HG02970 (cell line): Measurements from ENCODE around the gene GABRB1.

Source experiments
- ATAC-seq: cut with Tn5 transposase; IDR thresholded peaks from one replicate; pipeline ENCODE4 v1.9.1; 2021; ENCODE audit warnings: mild to moderate bottlenecking, moderate library complexity, moderate number of reproducible peaks; ENCODE audit not compliant: unreplicated experiment, low FRiP score

The GABRB1 gene

DNA sequence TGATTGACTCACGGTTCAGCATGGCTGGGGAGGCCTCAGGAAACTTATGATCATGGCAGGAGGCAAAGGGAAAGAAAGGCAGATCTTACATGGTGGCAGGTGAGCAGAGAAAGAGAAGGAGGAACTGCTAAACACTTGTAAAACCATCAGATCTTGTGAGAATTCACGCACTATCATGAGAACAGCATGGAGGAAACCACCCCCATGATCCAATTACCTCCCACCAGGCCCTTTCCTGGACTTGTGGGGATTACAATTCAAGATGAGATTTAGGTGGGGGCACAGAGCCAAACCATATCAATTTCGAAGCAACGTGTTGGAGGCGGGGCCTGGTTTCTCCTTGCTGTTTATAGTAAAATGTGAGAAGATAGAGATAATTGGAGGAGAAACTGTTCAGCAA lies 167.4 kb downstream of the GABRB1 start:
- no peak for ATAC-seq

DNA sequence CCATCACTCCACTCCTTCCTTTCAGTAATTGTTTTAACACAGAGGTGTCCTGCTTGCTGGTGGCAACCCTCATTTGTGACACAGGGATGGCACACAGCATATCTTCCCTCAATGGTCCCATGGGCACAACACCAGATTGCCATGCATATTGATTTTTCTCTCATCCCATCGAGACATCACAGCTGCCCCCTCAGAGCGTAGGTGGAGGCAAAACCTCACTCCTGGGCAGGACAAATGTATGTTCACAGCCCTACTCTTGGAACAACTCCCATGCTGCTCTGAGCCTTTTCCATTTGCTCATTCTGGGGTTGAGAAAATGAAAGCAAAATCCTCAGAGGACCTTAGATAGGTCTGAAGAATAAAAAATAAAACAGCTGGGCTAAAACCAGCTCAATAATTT lies 172.2 kb downstream of the GABRB1 start:
- ATAC-seq: no peak

DNA sequence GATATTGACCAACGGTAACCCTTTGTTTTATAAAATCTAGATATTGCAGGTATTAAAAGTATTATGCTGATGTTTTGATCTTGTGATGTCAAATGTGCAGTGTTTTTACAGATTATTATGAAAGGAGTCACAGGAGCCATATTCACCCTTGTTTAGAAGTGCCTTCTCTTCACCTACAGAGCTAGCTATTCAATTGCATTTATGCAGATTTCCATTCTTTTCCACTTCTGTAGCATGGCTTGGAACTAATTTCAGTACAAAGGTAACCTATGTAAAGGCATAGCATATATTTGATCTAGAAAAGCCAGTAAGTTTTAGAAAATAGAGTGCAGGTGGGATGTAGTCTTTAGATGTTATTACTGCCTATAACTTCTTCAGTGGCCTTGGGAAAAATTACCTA lies 176.2 kb downstream of the GABRB1 start:
- no peak for ATAC-seq

DNA sequence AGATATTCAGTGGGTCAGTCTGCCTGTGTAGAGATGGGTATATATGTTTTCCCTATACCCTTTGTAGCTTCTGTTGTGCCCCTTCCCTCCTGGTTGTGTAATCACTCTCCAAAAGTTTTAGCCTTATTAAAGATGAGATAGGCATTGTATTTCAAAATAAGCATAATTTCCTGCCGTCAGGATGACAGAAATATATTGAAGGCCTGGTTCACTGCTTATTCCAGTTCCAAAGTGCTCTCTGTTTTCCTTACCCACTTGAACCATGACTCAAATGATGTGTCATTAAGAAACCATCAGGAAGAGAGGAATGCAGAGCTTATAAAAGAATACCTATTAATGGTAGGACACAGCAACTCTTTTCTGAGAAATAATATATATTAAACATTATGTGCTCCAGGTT lies 178.5 kb downstream of the GABRB1 start:
- no peak for ATAC-seq

DNA sequence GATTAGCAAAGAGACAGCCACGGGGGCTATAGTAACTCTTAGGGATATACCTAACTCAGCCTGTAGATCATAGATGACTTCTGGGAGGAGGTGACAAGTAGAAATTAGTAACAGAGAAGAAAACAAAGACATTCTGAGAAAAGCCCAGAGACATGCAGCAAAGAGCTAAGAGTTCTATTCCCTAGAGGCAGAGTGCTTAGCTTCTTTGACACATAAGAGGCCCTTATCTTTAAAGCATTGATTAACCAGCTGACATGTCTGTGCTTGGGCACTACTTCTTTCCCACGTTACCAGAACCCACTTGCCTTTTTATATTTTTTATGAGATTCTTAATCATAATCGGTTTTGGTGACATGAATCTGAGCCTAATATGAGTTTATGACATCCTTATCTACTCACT lies 179.5 kb downstream of the GABRB1 start:
- ATAC-seq: no peak

DNA sequence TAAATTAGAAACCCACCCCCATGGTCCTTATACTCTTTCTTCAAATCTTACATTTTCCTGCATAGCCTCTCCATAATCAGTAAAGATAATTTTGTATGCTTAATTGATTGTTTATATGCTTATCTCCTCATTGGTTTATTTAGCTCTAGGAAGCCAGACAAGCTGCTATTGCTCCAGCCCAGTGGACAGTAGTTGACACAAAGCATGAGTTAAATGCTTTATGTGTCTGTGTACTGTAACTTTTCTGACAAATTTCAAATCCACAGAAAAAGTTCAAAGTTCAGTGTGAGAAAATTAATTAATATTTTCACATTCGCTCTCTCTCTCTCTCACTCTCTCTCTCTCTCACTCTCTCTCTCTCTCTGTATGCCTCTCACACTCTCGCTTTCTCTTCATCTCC lies 181.7 kb downstream of the GABRB1 start:
- ATAC-seq: no peak

DNA sequence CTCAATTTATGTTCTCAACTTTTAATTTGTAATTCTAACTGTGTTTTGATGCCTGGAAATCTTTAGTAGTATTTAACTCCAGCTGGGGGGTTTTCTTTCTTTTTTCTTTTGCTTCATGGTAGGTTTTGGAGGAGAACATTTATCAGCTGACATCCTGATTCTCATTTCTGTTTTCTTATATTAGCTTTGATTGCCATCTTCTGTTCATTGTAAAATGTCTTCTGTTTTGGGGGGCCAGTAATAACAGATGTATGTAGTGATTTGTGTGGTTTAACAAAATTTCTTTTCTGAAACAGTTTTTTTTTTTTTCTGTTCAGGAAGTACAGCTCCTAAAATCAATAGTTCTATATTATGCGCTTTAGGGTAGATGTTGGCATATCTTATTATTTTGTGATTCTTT lies 182.2 kb downstream of the GABRB1 start:
- no peak for ATAC-seq

DNA sequence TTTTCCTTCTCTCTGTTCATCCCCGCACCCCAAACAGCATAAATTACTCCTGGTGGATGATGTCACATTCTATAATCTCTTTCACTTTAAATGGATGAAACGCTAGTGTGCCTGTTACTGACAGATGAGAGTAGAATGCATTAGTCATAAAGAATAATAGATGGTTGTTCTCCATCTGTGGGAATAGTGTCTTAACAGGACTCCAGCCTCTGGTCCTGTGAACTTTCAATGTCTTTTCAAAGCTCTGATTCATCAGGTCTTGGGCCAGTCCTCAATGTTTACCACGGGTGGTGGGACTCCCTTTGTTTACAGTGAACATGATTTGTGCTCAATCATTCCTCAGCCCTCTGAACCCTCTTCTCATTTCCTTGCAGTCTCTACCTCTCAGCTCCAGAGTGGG lies 182.6 kb downstream of the GABRB1 start:
- ATAC-seq: no peak

DNA sequence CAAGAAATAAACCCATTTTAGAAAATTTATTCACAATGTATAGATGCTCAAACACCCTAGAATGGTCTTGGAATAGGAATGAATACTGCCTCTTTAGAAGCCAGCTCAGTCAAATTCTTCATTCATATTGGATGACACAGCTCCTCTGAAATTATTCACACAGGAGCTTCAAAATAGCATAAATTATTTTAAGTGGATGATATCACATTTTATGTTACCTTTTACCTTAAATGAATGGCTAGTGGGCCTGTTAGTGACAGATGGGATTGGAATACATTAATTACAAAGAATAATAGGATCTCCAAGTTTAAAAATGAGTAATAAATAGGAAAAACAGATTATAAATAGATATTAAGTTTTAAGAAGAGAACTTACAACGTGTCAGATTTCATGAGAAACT lies 184.4 kb downstream of the GABRB1 start:
- no peak for ATAC-seq

DNA sequence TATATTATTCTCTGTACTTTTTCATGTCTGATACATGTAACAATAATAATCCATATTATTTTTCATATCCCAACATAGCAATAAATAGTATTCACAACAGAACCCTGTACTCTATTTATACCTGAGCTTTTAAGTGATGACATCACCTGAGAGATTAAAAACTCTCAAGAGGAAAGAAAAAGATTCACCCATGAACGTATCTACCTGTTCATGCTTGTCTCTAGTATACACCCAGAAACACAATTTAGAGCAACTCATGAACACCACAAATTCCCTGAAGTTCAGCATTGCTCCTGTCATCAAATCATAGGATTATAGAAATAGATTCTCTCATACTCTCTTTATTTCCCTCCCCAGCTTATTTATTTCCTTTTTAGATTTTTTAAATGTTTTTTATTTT lies 185.9 kb downstream of the GABRB1 start:
- no peak for ATAC-seq

DNA sequence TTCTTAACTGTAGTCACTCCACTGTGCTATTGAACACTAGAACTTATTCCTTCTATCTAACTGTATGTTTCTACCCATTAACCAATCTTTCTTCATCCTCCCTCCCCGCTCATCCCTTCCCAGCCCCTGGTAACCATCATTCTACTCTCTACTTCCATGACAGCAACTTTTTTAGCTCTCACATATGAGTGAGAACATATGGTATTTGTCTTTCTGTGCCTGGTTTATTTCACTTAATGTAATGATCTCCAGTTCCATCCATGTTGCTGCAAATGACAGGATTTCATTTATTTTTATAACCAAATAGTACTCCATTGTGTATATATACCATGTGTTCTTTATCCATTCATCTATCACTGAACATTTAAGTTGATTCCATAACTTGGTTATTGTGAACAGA lies 186.5 kb downstream of the GABRB1 start:
- ATAC-seq: no peak

DNA sequence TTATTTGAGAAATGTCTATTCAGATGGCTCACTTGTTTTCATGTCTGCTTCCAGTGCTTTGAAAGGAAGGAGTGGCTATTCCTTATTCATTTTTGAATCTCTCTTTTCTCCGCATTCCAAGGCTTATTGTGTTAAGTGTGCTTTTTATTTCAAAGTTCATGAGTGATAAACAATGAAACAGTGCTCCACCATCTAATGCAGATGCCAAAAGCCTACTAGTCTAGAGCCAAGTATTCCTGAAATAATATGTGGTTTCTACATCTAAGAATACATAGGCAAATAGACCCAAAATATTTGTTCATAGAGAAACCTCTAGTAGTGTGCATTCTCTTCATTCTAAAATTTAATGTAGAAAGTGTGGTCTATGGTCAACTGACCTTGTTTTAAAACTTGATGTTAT lies 187.3 kb downstream of the GABRB1 start:
- ATAC-seq: no peak

DNA sequence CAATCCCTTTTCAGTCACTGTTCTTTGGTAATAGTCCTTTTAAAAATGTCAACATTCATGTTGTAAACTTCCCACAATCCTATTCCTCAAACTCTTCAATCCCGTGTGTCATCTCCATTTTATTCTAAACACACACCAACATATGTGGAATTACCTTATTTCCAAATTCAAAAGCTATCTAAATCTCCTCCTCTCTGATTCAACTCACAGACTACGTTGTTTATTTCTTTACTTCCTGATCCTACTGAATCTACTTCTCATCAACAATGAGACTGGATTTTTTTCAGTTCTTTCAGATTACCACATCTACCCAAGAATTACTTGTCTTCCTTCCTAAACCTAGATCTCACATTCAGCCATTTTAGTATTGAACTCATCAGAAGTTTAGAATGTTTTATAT lies 188.2 kb downstream of the GABRB1 start:
- no peak for ATAC-seq

DNA sequence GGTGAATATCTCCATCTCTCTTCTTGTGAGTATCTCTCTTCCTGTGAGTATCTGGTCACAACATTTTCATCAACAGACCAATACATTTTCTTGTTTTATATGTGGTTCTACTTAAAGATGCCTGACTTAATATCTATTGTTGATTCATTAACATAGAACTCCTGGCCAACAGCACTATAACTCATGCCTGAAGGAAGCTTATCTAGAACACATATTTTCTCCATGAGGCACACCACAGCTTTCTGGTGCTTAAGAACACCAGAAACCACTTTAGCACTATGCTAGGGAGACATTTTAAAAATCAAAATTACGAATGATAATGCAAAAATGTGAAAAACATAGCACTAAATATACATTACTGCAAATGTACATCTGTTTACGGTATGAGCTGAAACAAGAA lies 190.4 kb downstream of the GABRB1 start:
- no peak for ATAC-seq

DNA sequence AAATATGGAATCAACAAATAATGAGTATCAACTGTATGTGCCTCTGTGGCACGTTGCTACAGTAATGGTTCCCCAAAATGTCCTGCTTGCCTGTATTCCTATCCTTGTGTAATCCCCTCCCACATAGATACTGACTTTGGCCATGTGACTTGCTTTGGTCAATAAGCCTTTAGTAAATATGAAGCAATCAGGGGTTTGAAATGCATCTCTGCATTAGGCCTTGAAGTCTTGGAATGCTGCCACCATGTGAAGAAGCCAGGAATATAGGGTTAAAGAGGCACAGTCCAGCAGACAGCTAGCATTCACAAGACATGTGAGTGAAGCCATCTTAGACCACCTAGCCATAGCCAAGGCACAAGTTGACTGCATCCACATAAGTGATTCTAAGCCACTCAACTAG lies 190.9 kb downstream of the GABRB1 start:
- no peak for ATAC-seq

DNA sequence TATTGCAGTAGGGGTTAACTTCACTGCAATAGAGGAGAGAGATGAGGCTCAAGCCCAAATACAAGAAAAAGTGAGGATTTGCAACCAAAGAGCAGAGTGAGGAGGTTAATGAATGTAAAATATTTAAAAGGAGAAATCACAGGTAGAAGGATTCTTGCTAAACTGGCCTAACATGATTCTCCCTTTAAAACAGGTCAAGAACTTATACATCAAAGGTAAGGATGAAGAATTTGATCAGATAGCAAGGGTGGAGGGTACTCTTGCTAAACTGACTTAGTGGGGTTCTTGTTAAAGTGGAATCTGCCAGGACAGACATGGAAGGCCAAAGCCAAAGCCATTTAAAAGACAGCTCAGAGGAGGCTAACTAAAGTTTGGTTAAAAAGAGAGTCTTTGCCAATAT lies 193.0 kb downstream of the GABRB1 start:
- ATAC-seq: no peak

DNA sequence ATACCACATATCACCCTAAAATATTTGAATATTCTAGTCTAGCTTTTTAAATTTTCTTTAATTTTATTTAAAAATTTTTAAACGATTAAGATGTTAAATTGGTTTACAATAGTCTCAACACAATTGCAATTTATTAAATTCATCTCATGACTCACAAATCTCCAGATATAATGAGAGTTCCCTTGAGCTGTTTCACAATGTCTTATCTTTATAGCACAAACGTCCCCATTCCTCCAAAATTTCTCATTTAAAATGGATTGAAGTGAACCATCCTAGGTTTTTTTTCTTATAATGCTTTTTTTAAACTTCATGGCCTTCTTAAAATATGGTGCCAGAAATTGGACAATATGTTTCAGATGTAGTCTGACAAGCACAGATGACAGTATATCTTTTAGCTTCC lies 204.4 kb downstream of the GABRB1 start:
- no peak for ATAC-seq

DNA sequence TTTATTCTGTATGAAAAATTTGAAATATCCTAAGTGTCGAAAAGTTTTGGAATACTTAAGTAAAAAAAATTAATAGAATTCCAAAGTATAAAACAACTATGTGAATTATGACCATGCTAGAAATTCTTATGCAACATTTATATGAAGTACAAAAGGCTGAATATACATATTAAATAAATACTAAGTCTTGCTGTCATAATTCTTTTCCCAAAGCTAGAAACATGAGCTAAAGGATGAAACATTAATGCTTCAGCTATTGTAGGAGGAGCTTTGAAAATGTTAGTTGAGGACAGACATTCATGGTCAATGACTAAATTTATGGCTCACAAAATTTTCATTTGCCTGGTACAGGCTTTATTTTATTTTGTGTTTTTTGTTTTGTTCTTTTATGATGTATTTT lies 207.3 kb downstream of the GABRB1 start:
- no peak for ATAC-seq

DNA sequence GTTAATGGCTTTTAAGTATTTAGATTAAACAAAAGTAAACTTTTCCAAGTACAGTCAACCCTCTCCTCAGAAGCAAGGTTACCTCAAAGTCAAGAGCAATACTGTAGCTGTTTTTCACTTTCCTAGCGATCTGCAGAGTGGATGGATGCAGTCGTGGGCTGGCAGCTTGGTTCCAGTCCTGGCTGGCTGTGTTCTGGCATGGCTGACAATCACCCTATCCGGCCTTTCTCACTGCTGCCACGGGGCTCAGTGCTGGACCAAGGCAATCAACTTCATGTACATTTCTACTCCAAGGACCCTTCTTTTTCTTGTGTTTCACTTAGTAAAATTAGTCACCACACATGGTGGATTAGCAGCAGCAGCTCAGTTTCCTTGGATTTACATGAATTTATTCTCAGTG lies 208.3 kb downstream of the GABRB1 start:
- ATAC-seq: no peak

DNA sequence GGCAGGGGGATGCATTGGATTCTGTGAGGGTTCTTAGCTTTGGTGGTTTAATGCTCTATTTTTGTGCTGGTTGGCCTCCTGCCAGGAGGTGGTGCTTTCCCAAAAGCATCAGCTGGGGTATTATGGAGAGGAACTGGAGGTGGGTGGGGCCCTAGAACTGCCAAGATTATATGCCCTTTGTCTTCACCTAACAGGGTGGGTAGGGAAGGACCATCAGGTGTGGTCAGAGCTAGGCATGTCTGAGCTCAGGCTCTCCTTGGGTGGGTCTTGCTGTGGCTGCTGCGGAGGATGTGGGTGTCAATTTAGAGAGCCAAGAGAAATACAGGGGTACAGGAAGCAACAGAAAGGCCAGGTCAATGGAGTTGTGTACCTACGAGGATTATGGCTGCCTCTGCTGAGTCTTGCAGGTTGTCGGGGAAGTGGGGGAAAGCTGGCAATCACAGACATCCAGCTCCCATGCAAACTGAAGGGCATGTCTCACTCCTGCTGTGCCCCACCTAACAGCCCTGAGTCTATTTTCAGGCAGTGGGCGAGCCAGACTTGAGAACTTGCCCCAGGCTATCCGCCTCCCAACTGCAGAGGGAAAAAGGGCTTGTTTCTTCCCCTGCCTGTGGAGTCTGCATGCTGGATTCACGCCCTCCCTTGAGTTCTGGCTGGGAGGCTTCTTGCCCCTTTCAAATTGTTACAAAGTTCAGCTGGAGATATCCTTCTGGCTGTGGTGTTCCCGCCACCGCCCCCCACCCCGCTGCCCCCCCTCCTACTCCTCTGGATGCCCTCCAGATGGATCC lies 220.2 kb downstream of the GABRB1 start:
- no peak for ATAC-seq

DNA sequence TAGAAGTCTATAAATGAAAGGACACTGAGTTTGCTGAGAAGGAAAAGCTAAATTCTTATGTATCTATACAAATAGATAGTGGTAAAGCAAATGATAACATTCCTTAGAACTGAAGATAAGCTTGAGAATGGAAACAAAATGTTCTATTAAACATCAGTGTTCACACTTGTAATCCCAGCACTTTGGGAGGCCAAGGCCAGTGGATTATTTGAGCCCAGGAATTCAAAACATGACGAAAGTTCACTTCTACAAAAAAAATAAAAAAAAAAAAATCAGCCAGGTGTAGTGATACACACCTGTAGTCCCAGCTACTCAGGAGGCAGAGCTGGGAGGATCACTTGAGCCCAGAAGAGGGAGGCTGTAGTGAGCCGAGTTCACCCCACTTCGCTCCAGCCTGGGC lies 232.4 kb downstream of the GABRB1 start:
- ATAC-seq: no peak

DNA sequence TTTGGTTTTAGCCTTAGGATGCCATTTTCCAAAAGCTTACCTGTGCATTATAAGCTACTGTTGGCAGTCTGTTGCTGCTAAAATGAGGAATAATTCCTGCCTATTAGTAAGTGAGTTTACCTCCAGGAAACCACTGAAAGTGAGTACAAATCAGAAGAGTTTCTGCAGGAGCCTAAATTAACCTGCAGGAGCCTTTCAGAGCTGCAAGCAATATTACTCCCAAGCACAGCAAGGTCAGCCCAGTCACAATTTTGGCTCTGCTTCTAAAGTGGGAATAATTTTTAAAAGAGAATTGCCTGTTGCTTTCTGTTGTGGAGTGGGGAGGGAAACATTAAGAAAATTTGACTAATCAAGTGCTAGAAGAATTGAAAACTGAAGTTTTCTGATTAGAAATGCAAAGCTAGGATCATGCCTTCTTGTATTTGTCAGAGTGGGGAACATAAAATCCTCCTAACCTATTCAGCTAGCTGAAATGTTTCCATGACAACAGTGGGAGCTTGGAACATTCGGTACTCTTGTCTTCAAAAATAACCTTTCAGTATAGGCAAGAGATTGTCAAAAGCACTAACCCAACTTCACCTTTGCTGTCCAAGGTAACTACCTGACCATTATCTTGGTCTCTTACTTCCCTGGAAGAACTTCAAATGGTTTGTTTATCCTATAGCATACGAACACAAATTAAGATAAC lies 239.0 kb downstream of the GABRB1 start:
- ATAC-seq: no peak
